Stimulated activated CD8-positive, alpha-beta memory T cell treated with anti-CD3 and anti-CD28 coated beads, Interleukin-4, amount 100 ng/mL, for 48 hours (primary cell): ENCODE results near the gene NUP210.
A peak's percentile ranks its signal among the peaks of the same experiment; 100 is the strongest.

ENCODE experiments used
- DNase-seq: peaks from one replicate; pipeline ENCODE4 v3.0.0-alpha.2; 2020

NUP210 gene

DNA sequence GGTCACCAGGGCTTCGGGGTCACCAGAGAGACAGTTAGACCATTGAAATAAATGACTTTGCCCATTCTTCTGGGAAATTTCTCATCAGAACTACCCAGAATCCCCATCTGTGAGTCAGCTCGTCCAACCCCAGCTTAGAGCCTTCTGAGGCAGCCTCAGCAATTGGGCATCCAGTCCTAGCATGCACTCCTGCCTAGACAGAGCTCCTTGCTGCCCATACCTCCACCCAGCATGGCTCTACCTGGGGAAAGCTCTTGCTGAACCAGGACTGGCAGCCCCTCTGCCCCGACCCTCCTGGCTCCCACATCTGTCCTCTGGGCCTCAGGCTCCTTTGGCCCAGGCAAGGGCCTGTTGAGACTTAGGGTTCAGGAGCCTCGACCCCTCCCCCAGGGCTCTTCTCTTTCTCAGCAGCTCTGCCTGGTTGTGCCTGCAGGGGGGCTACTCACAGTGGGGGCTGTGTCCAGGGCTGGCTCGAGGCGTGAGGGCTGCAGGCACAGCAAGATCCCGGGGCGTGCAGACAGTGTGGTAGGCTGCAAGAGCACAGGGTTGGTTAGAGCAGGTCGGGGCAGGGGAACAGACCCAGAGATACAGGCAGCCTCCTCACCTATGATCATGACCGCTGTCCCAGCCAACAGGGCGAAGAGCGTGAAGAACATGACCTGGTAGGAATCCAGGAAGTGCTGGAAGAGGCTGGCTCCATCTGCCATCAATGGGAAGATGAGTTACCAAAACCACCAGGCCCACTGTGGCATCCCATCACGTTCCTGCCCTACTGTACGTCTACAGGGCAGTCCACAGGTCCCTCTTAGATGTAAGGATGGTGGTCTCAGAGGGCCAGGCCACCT is 101.3 kb downstream of the NUP210 start:
- no peak for DNase-seq

DNA sequence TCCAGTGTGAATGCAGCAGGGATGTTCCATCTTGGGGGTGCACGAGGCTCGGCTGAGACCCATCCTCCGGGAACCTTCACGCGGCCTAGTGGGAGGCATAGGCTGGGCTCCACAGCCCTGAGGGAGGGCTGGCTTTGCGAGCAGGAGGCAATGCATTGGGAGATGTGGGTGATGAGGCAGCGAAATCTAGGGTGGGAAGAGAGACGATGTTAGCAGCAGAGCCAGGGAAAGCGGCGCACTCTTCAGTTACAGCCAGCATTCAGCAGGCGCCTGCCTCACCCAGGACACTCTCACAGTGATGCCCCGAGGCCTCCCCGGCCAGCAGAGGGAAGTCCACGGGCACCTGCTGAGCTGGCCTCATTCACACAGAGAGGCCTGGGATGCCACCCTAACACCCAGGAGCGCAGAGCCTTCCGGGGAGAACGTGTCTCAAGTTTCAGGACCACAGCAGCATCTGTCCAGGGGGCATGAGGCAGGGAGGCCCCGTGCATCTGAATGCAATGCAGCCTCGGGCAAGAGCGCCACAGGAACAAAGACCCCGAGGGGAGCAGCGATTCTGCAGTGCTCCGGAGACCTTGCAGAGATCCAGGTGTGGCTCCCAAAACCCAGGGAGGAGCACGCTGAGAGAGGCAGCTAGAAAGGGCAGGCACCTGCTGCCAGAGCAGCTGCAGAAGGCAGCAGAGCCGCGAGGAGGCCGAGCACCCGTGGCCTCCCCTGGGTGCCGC is 102.4 kb downstream of the NUP210 start:
- DNase-seq = no peak

DNA sequence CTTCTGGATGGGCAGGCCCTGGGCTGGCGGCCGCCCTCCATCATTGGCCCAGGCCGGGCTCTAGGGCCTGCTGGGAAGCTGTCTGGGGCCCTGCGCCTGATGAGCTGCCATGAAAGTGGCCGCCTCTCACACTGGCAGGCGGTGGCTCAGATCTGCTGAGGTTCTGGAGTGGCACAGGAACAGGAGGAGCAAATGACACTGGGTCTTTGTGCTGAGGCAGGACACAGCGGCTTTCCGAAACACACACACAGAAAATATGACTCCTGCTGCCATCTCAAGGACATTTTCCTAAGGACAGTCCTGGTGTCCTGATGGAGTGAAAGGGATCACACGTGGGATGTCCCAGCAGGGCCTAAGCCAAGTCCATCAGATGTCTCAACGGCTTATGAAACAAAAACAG is 103.5 kb downstream of the NUP210 start:
- DNase-seq = no peak

DNA sequence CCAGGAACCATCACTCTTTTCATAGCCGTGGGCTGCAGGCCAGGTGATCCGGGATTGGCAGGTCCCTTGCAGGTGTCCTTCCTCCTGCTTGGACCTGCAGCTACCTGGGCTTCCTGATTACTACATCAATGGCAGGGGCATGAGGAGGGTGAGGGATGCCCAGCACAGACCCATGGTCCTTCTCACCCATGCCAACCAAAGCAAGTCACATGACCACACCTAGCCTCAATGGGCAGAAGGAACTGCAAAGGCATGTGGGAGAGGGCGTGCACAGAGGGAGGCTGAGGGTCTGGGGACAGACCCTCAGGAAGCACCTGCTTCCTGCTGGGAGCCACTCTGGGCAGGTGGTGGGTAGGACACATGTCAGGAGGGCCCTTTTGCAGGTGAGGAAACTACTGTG is 105.2 kb downstream of the NUP210 start:
- no peak for DNase-seq

DNA sequence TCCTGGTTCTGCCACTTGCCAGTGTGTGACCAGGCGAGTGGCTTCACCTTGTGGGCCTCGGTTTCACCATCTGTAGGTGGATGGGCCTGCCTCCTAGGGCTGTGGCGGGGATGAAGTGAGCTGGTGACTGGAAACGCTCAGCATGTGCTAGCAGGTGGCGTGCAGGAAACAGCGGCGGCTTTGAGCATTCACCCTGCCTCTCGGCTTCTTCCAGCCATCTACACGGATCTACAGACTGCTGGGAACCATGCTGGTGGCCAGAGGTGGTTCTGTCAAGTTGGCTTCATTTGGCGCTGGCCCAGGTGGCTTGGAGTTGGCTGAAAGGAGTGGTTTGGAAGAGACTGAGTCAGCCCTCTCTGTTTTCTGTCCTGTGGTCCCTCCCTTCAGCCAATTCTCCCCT is 106.3 kb downstream of the NUP210 start:
- DNase-seq = no peak

DNA sequence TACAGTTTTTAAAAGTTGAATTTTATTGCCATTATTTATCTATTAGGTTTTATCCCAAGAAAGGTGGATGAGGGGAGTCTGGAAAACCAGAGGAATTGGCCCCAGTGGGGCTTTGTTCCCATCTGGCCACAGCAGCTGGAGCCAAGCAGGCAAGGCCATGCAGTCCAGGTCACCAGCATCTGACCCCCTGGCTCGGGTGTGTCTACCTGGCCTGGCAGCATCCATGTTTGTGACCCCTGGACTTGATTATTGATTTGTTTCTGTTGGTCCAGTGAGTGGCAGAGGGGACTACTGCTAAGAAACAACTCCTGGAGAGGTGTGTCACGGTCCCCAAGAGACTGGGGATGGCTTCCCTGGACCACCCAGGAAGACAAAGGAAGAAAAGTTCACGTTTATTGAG is 111.1 kb downstream of the NUP210 start:
- no peak for DNase-seq

DNA sequence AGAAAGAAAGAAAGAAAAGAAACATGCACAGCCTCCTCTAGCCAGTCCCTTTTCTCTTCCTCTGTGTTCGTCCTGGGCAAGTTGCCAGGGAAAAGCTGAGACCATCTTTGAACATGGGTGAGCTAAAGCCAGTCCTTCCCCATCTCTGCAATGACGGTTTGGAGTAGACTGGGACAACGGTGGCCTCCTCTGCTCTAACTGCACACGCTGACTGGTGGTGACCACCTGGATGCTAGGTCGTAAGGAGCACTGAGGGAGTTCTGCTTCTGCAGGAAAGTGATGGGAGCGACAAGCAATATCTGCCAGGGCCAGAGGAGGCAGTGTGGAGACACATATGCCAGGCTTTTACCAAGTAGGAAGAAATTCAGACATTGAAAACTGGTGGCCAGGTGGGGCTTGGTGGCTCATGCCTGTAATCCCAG is 111.7 kb downstream of the NUP210 start:
- DNase-seq = peak; percentile 34

DNA sequence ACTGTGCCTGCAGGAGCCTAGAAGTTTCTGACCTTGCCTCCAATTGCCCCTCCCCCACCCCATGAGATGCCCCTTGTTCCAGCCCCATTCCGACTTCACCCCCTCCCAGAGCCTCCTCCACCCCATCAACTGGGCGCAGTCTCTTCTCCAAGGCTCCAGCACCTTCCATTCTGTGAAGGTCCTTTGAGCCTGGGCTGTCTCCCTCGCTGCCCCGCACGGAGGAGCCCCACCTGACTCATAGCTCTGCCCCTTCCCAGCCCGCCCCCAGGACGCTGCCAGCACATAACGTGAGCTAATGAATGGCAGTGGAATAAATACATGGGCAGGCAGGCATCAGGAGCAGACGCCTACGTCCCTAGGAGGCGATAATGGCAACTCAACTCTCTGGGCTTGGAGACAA is 113.1 kb downstream of the NUP210 start:
- no peak for DNase-seq

DNA sequence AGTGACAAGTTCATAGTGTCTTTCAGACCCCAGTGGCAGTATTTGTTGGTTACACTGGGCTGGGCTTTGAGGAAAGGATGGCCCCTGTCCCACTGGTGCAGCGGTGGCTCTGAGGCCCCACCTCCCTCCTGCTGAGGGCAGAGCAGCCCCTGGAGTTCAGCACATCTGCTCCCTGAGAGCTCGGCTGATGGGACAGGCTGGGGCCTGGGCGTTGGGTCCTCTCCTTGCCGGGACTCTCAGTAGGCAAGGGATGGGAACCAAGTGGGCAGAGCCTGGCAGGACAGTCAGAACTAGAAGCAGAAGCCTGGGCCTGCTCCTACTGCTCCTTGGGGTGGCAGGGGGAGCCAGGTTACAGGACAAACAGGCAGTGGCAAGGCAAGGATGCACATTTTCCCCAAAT is 114.5 kb downstream of the NUP210 start:
- DNase-seq = no peak

DNA sequence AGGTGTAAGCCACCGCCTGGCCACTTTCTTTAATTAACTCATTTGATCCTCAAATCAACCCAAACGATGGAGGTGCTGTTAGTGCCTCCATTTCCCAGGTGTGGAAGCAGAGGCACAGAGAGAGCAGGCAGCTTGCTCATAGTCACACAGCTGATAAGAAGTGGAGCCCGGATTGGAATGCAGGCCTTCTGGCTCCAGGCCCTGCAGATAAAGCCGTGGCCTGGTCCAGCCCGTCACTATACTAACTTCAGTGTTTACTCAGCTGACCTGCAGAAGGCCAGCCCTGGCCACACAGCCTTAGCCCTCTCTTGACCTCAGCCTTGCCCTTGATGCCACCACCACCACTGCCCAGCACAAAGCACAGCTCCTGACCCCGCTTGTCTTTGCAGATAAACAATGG is 116.7 kb downstream of the NUP210 start:
- DNase-seq = no peak

DNA sequence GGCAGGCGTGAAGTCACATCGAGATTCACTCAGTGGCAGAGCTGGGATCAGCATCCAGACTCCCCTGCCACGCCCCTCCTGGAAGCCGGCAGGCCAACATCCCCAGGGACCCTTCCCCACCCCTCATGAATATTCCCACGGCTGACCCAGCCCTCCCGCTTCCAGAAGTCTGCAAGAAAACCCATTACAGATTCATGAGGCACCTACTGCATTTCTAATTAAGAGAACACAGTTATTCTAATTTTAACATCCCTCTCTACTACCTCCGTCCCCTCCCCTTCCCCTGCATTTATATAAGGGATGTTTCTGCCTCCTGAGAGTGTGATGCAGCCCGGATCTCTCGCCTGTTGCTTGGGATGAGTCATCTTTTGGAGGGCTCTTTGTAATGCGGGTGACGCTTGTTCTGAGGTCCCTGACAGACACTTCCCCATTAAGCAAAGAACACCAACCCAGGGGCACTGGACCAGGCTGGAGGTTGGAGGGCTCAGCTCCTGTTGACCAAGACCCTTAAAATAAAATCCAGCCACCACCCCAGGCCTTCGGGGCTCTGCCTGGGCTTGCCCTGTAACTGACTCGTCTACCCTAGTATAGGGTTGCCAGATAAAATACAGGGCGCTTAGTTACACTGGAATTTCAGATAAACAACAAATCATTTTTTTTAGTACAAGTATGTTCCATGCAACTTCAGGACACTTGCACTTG is 118.7 kb downstream of the NUP210 start:
- DNase-seq = no peak

DNA sequence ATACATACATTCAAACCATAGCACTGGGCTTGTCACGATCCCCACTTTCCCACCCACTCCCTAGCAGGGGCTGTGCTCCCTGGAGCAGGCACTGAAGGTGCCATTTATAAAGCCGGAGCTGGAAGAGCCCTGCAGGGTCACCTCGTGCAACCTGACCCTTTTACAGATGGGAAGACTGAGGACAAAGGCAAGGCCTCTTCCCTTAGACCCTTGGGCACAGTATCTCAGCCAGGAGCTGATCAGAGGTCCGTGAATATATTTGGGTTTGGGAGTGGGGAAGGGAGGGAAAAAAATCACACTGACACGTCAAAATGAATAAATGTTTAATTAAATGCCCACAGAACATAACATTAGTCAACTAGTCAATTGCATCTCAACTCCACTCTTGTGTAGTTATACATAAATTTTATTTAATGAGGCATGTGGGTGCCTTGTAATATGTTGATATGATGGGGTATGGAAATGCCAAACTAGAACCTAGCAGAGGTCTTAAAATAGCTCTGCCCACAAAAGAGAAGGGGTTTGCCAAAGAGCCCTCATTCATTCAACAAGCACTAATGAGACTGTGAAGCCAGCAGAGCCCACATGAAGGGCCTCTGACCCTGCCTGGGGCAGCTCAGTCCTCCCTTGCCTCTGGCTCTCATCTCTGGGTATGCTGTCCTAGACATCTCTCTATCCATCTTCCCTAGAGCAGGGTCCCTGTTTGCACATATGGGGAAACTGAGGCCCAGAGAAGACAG is 119.4 kb downstream of the NUP210 start:
- no peak for DNase-seq

DNA sequence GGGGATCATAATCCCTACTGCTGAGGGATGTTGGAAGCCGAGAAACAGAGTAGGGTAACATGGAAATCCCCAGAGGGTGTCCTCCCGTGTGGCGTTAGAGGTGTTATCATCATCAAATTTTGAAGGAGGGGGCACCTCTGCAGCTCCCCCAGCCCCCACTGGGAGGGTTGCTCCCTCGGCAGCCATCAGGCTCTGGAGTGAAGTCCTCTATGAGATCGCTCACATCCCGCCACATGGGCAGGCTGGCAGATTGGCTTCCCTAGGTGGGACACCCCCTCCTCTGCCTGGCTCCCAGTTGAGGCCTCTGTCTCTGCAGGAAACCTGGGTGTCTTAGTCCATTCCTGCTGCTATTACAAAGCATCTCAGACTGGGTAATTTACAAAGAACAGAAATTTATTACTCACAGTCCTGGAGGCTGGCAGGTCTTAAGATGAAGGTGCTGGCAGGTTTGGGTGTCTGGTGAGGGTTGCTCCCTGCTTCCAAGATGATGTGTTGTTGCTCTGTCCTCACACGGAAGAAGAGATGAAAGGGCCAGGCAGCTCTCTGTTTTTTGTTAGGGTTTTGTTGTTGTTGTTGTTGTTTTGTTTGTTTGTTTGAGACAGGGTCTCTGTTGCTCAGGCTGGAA is 120.5 kb downstream of the NUP210 start:
- DNase-seq = no peak

DNA sequence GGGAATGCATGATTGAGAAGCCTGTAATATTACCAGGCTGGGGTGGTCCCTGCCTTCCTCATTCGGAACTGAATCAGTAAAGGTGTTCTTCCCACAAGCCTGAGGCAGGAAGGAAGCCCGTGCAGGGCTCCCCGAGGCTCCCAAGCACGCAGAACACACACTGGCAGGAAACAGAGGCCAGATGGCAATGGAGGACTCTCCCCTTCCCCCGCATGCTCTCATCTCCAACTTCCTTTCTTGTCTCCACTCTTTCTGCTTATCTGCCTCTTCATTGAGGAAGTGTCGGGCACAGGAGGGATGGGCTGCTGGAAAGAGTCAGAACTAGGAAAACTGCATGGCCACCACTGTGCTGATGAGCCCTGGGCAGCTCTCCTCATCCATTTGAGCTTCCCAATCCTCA is 123.5 kb downstream of the NUP210 start:
- no peak for DNase-seq

DNA sequence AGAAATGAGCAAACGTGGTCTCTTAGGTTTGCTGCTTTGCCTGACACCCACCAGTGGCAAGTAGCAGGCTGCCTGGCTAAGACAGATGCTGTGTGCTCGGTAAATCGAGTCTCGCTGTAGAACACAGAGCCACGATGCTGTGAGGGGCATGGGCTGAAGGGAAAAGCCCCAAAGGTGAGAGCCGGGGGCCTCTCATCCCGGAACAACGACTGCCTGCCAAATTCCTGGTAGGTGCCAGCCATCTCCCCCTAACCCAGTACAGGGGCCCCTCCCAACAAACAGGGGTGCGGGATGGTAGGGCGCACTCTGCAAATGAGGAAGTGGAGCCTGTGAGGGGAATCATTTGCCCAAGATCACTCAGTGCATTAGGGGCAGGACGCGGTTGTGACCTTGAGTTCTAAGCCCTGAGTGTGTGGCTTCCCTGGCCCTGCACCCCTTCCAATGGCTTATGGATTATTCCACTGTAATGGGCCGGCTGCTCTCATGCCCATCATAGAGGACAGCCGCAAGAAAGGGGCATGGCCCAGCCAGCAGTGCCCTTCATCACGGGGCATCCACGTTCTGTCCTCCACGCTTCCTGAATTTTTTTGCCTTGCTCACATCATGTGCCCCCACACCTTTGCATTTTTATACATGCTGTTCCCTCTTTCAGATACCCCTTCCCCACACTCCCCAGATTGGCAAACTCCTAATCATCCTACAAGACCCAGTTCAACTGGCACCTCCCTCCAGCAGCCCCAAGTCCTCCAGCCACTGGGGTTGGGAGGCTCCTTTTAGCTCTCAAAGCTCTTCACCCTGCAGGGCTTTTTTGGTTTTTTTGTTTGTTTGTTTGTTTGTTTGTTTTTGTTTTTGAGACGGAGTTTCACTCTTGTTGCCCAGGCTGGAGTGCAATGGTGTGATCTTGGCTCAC is 125.4 kb downstream of the NUP210 start:
- no peak for DNase-seq

DNA sequence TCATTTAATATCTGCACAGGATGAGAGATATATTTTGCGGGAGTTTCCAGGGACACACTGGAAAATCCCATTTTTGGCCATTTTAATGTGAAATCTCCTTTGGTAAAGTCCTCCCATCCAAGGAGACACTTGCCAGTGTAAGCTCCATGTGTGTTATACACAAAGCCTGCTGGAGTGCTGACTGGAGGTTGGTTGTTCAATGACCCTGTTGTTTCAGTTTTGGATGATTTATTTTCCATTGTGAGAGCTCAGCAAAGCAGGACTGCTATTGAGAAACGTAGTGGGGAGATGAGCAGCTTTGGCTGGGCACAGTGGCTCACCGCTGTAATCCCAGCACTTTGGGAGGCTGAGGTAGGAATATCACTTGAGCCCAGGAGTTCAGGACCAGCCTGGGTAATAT is 127.7 kb downstream of the NUP210 start:
- DNase-seq = no peak

DNA sequence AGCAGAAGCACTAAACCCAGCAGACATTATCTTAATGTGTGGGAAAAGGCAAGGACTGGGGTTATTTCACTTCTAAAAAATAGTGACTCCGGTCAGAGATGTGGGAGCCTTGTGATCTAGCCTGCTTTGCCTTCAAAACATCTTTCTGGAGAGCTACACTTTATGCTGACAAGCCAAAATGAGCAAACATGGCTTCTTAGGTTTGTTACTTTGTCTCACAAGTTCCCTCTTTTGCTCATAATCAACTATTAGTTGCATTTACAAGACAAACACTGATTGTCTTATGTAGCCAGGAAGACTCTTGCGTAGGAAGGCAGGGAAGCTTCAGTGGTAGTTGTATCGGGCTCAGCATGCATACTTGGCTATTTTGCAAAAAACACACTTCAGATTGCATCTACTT is 129.2 kb downstream of the NUP210 start:
- DNase-seq = no peak

DNA sequence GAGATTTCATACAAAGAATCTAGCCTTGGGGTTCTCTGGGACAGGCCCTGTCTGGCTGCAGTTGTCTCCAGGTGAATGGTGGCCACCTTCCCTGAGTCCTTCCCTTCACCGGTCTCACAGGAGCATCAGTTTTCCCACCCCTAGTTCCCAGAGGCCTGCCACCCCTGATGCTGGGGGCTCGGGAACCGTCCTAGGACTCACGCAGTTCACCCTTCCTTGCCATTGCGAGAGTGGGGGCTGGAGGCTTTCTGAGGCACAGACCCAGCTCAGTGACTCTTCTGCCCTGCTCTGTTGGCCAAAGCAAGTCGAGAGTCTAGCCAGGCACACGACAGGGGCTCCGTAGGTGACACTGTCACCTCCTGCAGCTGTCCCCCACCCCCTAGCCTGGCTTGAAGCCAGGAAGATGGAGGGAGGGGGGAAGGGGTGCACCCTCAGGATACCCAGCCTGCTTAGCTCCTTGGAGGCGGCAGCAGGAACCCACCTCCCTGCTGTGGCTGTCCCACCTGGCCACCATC is 130.3 kb downstream of the NUP210 start:
- DNase-seq = no peak

DNA sequence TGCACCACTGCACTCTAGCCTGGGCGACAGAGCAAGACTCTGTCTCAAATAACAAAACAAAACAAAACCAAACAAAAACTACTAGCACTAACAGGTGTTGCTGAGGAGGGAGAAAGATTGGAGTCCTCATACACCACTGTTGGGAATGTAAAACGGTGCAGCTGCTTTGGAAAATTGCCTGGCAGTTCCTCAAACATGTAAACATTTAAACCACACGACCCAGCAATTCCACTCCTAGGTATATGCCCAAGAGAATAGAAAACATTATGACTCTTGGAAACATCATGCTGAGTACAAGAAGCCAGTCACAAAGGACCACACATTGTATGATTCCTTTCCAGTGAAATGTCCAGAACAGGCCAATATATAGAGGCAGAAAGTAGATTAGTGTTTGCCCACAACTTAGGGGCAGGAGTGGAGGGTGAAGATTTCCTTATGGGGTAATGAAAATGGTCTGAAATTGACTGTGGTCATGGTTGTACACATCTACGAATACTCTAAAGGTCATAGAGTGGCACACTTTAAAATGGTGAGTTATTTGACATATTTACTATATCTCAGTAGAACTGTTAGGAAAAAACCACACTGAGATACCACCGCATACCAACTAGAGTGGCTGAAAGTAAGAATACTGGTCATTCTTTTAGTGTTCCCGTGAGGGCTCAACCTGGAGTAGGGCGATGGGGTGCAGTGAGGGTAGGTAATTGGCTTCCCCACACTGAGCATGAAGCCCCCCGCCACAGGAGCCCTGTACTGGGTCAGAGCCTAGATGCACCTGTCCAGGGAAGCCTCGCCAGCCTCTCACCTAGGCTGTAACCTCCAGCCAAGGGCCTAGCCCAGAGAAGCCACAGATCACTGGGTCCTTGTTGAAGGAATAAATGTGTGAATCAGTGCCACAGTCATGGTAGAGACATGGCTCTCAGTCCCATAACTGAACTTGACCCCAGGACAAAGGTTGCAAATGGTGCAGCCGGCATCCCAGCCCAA is 131.1 kb downstream of the NUP210 start:
- no peak for DNase-seq

DNA sequence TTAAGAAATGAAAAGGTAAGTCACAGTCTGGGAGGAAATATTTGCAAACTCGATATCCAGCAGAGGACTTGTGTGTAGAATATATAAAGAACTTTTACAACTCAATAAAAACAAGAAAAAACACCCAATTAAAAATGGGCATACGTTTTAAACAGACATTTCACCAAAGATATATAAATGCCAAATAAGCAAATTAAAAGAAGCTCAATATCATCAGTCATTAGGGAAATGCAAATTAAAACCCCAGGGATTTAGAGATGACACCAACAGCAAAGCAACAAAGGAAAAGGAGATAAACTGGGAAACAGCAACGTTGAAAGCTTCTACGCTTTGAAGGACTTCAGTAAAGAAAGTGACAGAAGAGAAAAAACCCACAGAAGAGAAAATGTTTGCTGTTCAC is 132.3 kb downstream of the NUP210 start:
- no peak for DNase-seq
